Activated T-helper 1 cell treated with Interleukin-2 at 50 U/mL for 16 hours (primary cell): ENCODE results near the gene HEATR1.
"Not testable (repeated sequence)": the region's sequence is repeated elsewhere in the genome, so short reads cannot be mapped to it uniquely, and the experiment has no call there.

ENCODE experiments used
- DNase-seq: peaks from one replicate; pipeline ENCODE4 v3.0.0-alpha.2; 2020; ENCODE audit warnings: low read depth

The HEATR1 gene

DNA sequence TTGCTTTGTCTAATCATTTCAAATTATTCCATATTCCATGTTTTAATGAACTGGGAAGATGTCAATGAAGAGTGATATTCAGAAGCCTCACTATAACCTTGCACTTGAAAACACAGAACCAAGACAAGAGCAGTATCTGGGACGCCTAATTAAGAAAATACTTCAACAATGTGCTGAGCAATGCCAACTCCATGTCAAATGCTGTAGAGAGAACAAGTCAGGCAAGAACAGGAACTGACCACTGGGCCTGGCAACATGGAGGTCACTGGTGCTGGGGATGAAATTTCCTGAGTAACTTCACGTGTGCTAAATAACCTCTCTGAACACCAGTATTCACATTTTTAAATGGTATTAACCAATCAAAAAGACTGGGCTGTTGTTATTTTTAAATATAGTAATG lies 22.8 kb downstream of the HEATR1 start:
- DNase-seq, result no peak

DNA sequence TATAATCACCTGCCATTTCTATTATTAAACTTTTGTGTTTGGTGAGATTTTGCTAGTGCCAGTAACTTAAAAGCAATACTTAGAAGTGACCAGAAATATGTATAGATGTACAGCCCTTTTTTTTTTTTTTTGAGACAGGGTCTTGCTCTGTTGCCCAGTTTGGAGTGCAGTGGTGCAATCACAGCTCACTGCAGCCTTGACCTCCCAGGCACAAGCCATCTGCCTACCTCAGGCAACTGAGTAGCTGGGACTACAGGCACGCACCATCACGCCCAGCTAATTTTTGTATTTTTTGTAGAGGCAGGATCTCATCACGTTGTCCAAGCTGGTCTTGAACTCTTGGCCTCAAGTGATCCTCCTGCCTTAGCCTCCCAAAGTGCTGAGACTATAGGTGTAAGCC lies 23.9 kb downstream of the HEATR1 start:
- not testable (repeated sequence) for DNase-seq

DNA sequence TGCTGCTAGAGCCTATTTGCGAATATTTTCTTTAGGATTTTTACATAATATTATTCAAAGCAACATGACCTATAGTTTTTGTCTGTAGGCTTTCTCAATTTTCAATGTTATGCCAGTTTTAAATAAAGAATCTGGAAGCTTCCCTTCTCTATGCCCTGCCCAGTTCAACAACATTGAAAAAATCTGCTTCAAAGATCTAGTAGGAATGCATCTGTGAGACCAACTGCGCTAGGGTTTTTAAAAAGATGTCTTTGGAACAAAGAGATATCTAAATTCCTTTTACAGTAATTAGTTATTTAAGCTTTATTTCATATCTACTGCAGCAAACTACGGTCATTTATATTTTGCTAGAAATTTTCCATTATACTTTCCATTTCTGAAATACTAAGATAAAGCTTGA lies 25.7 kb downstream of the HEATR1 start:
- no peak for DNase-seq

DNA sequence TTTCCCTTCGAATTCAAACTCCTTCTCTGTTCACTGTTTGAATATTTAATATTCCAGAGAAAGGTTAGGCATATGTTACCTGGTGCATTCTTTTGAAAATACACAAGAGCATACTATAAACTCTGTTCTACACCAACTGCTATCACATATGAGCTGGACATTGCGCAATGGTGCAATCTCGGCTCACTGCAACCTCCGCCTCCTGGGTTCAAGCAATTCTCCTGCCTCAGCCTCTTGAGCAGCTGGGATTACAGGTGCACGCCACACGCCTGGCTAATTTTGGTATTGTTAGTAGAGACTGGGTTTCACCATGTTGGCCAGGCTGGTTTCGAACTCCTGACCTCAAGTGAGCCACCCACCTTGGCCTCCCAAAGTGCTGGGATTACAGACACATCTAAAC lies 27.3 kb downstream of the HEATR1 start:
- DNase-seq, result not testable (repeated sequence)

DNA sequence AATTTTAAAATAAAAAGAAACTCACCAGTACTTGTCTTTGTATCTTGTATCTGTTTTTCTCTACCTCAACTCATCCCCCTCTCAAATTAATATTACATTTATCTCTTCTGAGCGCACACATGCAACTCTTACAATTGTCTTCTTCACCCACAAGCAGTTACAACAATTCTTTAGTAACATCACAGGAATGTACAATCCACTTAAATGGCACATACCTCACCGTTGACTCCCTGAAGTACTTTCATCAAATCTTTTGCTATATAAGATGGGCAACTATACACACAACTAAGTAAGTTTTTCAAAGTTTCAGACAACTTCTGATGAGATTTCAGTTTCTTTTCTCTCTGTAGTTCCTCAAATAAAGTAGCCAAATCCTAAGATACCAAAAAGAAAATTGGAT lies 28.3 kb downstream of the HEATR1 start:
- DNase-seq, result no peak

DNA sequence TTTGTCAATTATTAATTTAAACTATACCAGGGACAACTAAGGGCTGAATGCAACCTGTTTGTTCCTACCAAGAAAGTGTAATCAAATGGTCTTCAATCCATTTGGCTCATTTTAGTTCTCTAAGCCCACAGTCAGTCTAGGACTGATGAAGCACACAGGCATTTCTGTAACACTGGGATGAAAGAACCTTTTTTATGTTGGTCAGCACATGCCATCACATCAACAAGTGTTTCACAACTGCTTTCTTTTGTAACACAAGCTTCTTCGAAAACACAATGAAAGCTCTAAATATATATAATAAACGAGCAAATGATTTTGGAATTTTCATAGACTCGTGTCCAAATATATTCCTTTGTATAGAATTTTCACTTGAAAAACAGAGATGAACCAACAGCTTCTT lies 28.8 kb downstream of the HEATR1 start:
- no peak for DNase-seq

DNA sequence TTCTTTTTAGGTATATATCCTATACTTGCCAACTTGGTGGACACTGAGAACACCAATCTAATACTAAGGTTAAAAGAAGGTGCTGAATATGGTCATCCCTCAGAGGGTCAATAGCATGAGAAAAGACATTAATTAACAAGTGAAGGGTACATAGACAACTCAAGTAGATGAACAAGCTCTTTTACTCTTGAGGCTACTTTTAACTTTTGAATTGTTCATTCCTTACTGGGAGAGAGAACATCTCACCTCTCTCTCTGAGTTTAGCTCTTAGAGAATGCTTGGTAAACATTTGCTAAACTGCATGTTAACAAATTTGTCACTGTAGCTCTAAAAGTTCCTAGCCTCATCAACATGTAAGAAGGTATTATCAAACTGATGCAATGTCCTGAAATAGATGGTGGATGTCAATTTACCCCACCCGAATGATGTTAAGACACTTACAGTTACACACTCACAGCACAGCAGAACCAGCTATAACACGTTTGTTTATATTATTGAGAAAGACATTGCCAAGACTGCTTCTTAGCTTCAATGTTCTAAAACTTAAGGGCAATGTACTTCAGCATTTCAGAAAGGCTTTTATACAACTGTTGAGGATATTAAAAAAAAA lies 35.9 kb downstream of the HEATR1 start:
- DNase-seq, result no peak

DNA sequence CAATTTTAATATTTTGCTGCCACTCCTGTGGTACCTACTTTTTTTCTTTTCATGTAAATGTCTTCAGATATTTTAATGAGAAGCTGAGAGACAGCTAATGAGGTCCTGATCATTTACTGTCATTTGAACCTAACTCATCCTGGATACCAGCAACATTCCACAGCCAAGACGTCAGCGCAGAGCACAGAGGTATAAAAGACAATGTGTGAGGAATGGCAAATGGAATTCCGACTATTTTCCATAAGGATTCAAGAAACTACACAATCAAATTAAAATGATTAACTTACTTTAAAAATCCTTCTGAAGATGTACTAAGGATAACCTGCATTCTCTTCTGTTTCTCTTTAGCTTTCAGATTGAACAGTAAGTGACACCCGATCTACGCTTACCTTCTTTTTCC lies 38.8 kb downstream of the HEATR1 start:
- no peak for DNase-seq

DNA sequence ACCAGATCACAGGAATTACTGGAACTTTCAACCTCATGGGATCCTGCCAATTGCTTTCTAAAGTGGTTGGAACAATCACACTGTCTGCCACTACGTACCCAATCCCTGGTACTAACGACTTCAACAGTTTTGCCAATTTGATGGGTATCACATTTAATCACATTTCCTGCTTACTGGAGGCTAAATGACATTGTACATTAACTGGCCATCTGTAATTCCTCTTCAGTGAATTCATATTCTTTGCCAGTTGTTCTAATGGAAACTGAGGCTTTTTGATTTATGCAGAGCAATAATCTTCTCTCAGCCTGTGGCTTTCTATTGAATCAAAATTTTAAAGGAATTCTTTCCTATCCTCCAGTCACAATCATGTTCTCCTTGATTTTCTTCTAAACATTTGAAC lies 42.3 kb downstream of the HEATR1 start:
- no peak for DNase-seq

DNA sequence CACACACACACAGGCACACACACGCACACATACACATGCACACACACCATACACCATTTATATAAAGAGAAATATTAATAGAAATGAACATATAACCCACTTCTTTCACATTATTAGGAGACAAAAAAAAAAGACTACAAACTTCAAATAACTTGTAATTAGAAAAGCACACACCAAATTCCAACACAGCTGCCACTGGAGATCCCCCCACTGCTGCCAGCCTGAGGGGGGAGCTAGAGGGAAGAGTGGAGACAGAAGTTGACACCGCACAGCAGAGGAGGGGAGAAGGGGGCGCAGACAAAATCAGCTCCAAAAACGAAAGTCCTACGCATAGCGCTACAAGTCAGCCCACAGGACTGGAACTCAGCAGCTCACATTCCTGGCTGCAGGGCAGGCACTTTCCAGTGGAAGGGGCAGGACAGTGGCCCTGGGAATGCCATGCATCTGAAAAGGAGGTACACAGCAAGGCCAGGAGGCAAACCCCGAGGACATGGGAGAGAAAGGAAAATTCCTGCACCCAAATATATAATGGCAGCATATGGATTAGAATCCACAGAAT lies 44.0 kb downstream of the HEATR1 start:
- DNase-seq, result no peak

DNA sequence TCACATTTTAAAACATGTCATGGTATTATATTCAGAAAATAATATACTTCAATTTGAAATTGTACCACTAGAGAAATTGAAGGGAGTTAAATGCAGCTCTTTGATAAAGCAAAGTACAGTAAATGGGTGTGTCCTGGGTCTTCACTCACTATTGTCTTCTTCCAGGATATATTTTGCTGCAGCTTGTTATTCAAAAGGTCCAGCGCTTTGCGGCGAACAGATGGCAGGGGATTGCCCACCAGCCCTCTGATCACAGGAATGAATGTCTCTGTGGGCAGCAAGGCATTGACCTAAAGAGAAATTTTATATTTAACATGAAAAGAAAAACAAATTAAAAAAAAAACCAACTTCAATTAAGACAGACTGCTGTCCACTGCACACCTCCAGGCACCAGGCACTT lies 45.5 kb downstream of the HEATR1 start:
- no peak for DNase-seq

DNA sequence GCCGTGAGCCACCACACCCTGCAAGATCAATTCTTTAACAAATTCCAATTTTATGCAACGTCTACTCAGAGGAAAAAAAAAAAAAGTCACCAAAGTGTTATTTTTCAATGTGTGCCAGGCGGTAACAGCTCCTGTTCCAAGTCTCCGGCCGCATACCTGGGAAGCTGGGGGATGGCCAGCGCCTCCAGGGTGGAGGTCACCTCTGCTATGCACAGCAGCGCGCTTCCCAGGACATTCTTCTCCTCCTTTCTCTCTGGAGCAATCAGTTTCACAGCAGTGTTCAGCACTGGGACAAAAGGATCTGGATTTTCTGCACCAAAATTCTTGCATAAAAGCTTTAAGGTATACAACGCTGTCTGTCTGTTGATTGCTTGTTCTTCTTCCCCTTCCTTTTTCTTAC lies 46.2 kb downstream of the HEATR1 start:
- no peak for DNase-seq

DNA sequence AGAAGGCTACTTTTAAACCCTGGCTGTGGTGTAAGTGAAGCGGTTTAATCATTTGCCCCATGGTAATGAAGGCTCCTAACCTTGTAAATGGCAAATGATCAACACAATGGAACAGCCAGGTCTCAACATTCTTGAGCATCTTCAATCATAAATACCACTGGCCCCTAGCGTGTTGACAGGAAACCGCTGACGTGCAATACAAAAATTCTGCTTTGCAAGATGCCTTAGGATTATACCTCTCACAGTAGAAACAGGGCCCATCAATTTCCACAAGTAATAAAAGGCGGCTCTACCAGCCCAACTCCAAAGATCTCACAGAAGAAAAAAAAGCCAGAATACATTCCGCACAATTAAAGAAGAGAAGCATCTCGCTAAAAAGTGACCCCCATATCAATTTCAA lies 47.7 kb downstream of the HEATR1 start:
- no peak for DNase-seq

DNA sequence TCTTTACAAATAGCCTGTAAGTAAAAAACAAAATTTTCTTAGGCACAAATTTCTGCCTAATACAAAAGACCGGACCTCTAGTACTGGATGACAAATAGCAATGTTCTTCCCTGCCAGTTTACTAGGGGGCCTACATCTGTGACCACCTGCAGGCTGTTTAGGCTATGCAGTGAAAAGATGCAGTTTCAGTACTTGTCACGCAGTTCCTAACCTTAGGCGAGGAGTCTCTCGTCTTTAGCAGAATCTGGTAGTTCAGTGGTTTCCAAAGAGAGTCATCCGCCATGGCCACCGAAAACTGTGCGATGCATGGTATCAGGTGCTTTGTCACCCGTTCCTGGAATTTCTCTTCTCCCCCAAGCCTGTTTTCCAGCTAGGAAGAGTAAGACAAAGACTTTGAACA lies 50.9 kb downstream of the HEATR1 start:
- no peak for DNase-seq

DNA sequence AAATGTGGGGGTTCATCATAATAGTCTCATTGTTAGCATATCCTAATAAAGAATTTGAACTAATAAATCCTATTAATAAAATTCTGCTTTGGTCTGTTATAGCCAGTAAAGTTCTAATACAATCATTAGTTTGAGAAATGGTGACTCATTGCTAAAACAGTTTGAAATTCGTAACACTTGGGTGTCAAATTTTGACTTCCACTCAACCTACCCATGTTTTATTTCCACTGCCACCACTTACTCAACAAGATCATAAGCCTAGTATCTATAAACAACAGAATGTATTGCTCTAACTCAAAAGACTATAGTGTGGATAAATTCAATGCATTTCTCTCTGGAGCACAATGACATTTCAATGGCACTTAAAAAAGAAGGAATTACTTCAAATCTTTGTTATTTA lies 51.4 kb downstream of the HEATR1 start:
- DNase-seq, result no peak

DNA sequence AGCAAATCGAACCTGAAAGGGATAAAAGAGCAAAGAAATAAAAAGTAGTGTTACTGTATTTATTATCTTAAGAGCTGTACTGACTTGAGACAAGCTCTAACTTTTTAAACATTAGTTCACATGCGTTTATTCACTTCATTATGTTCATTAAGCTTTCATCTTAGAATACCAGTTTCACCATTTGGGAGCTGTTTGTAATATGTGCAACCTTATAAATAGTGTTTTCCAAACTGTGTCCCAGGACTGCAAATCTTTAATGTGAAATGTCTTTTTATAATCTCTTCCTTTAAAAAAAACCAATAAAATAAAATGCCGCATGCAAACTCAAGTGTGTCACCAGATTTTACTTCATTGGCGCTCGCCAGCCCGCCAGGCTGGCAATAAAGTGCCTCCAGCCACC lies 52.2 kb downstream of the HEATR1 start:
- DNase-seq, result no peak

DNA sequence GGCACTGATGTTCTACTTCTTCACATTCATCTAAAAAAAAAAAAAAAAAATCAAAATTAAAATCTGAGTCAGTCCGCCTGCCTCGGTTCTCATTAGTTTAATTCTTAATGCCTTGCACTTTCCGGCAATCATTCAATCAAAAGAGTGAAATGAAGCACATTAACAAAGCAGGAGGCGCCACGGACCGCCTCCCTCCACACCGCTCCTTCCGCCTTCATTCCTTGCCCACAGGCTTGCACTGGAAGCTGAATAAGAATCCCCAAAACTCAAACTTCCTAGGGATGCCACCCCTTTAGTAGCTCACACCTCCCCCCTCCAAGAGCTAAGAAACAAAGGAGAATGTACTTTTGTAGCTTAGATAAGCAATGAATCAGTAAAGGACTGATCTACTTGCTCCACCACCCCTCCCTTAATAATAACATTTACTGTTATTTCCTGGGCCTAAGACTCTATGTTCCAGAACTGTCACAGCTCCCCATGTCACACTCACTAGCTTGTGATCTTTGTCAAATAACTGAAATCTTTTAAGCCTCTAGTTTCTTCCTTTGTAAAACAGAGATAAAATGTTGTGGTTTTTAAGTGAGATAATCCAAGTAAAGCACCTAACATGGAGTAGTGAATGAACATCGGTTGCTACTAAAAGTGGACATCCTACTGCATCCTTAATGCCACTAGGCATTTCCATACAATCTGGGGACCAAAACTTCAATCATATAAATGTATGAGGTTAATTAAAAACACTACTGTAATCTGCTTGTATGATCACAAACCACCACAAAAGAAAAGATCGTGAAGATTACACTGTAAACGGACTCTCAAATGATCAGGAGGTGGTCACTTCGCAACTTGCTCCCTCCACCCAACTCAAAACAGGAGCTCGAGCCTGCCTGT lies 53.1 kb downstream of the HEATR1 start:
- DNase-seq, result no peak

DNA sequence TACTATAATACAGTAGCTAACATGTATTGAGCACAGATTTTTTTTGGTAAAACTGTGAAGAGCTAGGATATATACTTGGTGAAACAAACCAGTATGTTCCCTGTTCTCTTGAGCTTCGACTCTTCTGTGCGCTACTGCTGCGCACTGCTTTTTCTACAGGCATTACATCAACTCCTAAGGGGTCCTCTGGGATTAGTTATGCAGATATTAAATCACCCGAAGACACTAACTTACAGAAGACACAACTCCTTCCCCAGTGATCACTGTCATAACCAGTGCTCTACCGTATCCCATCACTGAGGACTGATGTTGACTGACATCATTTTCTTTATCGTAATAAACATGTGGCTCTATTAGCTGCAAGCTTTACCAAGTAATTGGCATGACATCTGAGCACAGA lies 55.9 kb downstream of the HEATR1 start:
- no peak for DNase-seq

DNA sequence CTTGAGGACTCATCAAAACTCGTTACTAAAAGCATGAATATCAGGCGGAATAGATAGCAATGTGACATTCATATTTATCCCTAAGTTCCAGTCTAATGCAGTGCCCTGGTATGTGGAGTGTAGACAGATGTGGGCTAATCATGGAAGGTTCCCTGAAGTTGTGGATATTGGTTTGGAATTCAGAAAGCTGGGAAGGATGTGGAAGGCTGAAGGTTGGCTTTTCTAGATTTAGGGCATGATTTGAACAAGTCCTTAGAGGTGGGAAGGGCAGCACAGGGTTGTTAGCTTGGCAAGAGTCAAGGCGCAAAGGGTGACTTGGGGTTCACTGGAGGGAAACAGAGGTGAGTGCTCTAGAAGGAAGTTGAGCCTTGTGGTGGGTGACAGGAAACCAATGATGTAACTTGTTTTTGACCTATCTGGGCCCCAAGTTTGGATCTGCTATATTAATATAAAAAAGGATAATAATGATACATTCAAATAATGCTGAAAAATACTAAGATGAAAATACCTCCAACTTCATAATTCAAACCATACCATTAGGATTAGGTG lies 58.6 kb downstream of the HEATR1 start:
- DNase-seq, result no peak

DNA sequence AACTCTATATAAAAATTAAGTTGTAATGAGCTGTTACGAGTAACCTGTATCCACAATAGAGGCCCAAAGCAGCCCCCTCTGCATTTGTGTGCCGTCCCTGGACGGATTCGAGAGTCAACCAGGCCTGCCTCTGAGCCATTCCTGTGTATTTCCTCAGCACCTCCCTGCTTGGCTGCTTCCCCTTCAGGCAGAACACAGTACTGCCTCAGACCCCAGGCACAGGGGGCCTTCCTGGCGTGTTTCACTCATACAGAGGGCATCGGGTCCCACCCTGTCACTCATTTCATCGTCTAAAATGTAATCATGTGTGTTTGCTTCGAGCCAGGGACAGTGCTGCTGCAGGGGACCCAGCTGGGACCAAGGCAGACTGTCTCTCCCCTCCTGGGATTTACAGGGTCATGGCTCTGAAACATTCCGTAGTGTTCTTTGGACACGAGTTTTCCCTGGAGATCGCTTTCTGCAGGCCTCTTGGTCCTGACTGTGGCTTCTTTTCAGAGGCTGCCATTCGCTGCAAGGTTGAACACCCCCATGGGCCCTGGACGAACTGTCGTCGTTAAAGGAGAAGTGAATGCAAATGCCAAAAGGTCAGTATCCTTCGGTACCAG lies 61.1 kb downstream of the HEATR1 start:
- DNase-seq, result no peak

DNA sequence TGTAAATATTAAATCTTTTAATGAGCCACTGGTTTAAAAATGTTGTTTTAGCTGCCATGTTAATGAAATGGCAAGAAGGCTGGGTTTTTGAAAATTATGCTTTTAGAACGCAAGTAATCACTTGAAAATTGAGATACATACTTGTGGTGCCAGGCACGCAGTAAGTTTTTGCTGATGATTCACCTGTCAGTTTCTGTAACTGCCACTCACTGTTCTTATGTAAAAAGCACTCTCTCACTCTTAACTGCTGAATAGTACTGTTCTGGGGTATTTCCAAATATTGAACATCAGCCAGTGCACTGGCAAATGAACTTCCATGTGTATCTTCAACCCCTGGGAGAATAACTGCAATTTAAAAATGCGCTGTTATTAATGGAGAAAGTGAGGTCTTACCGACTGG lies 62.6 kb downstream of the HEATR1 start:
- no peak for DNase-seq

DNA sequence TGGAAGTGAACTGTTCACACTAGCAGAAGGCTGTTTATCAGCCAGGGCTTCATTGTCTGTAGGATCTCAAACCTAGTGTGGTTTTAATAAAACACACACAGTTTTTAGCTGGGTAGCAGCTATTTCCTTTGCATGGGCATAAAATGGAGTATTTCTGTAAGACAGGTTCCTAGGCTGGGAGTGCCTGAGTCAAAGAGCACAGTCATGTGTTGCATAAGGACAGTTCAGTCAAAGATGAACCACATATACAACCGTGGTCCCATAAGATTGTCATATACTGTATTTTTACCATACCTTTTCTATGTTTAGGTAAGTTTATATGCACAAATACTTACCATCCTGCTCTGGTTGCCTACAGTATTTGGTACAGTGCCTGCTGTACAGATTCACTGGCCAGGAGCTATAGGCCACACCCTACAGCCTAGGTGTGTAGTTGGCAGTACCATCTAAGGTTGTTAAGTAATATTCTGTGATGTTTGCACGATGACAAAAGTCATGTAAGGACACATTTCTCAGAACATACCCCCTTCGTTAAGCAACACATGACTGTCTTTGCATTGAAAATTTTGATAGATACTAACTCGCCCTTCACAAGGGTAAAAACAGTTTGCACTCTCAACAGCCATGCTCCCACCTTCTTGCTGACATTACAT lies 63.4 kb downstream of the HEATR1 start:
- no peak for DNase-seq
